Right atrium auricular region (tissue), 2 donors: ENCODE results near the gene ZBED6. TPM values are rescaled to one million over a fixed set of nuclear protein-coding genes. Genes with fewer than 3 reads are reported as not detected.

Experiments used
- DNase-seq: peaks from one replicate; pipeline ENCODE4 v3.0.0-alpha.2; 2019; ENCODE audit warnings: low spot score
- H3K27ac ChIP-seq, 2 donors: fragments of 200-600 bp; sonication (generic); 1 replicate in 1 of 2; 2 replicates in 1 of 2; pipeline ENCODE4 v1.5.1; 2016 to 2019
- H3K27me3 ChIP-seq, 2 donors: fragments of 200-600 bp; sonication (generic); one replicate each; pipeline versions ENCODE4 v1.5.1 to v1.6.0; 2017 to 2019
- H3K36me3 ChIP-seq: fragments of 200-600 bp; sonication (generic); one replicate; pipeline ENCODE4 v1.5.1; 2016
- H3K4me1 ChIP-seq, 2 donors: fragments of 200-600 bp; sonication (generic); one replicate each; pipeline versions ENCODE4 v1.5.1 to v1.6.0; 2017 to 2019
- H3K4me3 ChIP-seq, 2 donors: fragments of 200-600 bp; sonication (generic); 1 replicate in 1 of 2; 2 replicates in 1 of 2; pipeline ENCODE4 v1.5.1; 2017 to 2019; ENCODE audit warnings: mild to moderate bottlenecking in 1 of 2, moderate library complexity in 1 of 2
- H3K9me3 ChIP-seq, 2 donors: fragments of 200-600 bp; sonication (generic); one replicate each; pipeline ENCODE4 v1.5.1; 2019
- total RNA-seq, 2 donors: library from RNA; depleted of rRNA; stranded (reverse); fragments of >200 nt; gene quantifications; one replicate each; pipeline ENCODE4 v1.1.0, GENCODE V29; 2016
- TF ChIP-seq, protein P1 (sequence below), 2 donors: fragments of 200-600 bp; sonication (generic); IDR thresholded peaks; one replicate each; pipeline ENCODE4 v1.5.1; 2019; ENCODE audit warnings: antibody characterized with exemption in 2 of 2

ZBED6 gene
- total RNA-seq, 2 donors from 2014 or later = 8.6 to 13.4 TPM

DNA sequence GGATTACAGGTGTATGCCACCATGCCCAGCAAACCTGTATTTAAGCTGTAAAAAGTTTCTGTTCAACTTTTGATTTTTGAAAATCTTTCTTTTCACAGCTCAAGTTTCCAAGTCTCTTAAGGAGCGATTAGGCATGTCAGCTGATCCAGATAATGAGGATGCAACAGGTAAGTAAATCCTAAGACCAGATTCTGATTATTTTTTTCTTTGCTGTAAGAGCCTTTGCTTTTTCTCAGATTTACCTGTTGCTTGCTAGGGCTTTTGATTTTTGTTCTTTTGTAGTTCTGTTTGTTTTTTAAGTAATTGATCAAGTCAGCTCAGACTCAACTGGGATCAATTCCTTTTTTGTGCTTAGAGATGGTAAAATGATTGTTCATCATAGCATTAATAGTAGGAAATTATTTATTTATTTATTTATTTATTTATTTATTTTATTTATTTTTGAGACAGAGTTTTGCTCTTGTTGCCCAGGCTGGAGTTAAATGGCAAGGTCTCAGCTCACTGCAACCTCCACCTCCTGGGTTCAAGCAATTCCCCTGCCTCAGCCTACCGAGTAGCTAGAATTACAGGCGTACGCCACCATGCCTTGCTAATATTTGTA lies 44.9 kb downstream of the ZBED6 start:
- Histone ChIP-seq H3K36me3 (peaks cover 70% of the 10 kb centered on the region), H3K9me3 (no peaks in the 10 kb centered on the region), H3K4me3 (no peak overlapping the region), H3K27ac (no peak overlapping the region), H3K27me3 (no peaks in the 10 kb centered on the region), H3K4me1 (no peaks in the 10 kb centered on the region)
- TF ChIP-seq, protein P1, sequence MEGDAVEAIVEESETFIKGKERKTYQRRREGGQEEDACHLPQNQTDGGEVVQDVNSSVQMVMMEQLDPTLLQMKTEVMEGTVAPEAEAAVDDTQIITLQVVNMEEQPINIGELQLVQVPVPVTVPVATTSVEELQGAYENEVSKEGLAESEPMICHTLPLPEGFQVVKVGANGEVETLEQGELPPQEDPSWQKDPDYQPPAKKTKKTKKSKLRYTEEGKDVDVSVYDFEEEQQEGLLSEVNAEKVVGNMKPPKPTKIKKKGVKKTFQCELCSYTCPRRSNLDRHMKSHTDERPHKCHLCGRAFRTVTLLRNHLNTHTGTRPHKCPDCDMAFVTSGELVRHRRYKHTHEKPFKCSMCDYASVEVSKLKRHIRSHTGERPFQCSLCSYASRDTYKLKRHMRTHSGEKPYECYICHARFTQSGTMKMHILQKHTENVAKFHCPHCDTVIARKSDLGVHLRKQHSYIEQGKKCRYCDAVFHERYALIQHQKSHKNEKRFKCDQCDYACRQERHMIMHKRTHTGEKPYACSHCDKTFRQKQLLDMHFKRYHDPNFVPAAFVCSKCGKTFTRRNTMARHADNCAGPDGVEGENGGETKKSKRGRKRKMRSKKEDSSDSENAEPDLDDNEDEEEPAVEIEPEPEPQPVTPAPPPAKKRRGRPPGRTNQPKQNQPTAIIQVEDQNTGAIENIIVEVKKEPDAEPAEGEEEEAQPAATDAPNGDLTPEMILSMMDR (IDR thresholded peaks at IDR 0.05) = no peak
- no peak for DNase-seq

DNA sequence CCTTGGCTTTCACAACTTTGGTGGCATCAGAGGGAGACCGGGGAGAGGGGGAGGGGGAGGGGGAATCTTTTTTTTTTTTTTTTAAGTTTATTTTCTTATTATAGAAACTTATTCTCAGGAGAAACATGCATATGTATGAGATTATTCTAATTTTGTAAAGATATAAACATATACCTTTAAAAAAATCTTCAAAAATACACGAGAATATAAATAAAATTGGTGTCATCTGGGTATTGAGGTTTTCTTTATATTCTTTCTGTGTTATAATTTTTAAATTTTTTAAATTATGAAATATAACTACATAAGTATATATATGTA lies 47.1 kb downstream of the ZBED6 start:
- TF ChIP-seq, protein P1 (IDR thresholded peaks at IDR 0.05) = no peak
- Histone ChIP-seq H3K27ac (no peak overlapping the region), H3K9me3 (no peaks in the 10 kb centered on the region), H3K4me1 (no peaks in the 10 kb centered on the region), H3K4me3 (no peak overlapping the region), H3K27me3 (no peaks in the 10 kb centered on the region), H3K36me3 (peaks cover 69% of the 10 kb centered on the region)
- DNase-seq = no peak

DNA sequence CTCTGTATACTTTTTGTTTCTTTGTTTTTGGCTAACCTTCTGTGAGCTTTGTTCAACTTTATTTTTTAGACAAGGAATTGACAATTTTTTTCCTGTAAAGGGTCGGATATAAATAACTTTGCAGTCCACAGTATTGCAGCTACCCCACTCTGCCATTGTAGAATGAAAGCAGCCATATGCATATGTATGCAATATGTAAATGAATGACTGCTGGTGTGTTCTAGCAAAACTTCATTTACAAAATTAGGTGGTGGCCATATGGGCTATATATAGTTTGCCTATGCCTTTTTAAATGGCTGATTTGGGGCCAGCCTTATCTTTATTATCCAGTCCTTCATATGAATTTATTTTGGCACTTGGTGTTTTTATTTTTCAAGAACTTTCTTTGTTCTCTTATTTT lies 48.0 kb downstream of the ZBED6 start:
- no peaks in the 10 kb centered on the region for H3K9me3 ChIP-seq
- no peak overlapping the region for H3K4me3 ChIP-seq
- H3K36me3 ChIP-seq = peaks cover 69% of the 10 kb centered on the region
- H3K4me1 ChIP-seq = no peaks in the 10 kb centered on the region
- H3K27ac ChIP-seq = no peak overlapping the region
- no peak for DNase-seq
- no peaks in the 10 kb centered on the region for H3K27me3 ChIP-seq
- TF ChIP-seq, protein P1 (IDR thresholded peaks at IDR 0.05) = no peak

Other genes starting within 250 kb of the ZBED6 start
- gene ATP2B4, start 168.8 kb upstream of the ZBED6 start, total RNA-seq = 100 to 1,000 TPM in 1 of 2 donors, 10 to 100 TPM in 1; 86.1 to 171 TPM
- not detected for gene LAX1, start 30.4 kb upstream of the ZBED6 start, total RNA-seq
- 10 to 100 TPM; 53.1 to 56.0 TPM for gene ZC3H11A, start within 50 bp of the ZBED6 start, total RNA-seq
- 10 to 100 TPM; 23.4 to 31.0 TPM for gene SNRPE, start 66.0 kb downstream of the ZBED6 start, total RNA-seq